ENCODE data around the gene HOXA10.

Gene HOXA10

DNA sequence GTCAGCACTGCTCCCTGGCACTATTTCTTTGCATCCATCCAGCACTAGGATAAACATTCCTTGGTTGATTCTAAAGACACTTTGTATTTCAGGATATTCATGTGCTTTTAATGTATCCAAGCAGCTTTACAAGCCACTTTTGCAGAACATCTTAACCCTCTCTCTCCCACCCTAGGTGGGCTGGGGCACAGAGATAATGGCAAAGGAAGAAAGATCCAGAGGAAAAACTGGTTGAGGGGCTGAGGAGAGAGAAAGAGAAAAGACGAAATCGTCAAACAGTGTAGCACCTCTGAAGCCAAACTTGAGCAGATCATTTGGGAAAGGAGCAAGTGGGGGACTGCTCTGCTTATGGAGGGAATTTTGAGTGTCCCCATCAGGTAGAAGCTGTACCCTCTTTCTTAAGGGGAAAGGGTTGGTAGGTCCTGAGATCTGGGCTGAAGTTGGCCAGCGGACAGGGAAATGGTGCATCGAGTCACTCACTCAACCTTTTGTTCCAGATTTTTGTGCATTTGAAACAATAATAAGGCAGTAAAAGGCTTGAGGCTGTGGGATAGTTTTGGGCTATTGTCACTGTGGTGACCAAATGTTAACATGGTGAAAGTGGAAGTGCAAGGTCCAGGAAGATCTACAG lies 30.0 kb upstream of the HOXA10 start:
- no peak for DNase-seq

- no peak for DNase-seq
Observed at GRCh38 chr7:27203365-27203953, 29.3 kb upstream of the HOXA10 start.

- no peak for DNase-seq
Observed at GRCh38 chr7:27202862-27203134, 28.7 kb upstream of the HOXA10 start.

DNA sequence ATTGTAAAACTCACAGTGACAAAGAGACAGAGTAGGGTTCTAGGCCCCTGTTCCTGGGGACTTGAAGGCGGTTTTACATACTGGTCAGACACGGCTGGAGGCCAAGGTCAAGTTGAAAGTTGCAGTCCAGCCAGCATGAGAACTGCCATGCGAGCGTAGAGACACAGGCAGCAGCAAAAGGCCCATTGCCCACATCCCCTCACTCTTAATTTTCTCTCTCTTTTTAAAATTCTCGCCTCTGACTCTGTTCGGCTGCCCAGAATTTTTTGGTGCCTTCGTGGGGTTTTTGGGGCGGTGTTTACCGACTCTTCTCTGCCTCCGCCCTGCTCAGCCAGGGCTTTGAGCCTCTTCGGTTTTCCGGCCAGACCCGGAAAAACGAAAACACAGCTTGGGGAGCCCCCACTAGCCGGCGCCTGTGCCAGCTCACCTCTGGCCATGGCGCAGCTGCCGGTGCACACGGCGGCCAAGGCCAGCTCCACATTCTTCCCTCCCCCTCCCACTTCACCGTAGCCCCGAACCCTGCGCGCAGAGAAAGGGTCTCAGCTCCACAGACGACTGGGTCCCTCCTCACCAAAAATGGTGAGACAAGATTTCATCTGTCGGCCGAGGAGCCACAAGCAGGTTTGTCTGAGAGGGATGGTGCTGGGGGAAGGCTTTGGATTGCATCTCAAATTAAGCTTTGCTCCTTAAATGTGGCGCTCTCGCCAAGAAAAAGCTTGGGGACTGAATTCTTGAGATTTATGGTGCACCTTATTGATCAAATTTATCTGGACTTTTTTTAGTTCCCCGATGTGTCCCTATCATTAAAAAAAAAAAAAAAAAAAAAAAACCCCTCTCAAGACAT lies 28.1 kb upstream of the HOXA10 start:
- DNase-seq = no peak

GRCh38 chr7:27201580-27202017 lies 27.5 kb upstream of the HOXA10 start:
- DNase-seq = no peak

DNA sequence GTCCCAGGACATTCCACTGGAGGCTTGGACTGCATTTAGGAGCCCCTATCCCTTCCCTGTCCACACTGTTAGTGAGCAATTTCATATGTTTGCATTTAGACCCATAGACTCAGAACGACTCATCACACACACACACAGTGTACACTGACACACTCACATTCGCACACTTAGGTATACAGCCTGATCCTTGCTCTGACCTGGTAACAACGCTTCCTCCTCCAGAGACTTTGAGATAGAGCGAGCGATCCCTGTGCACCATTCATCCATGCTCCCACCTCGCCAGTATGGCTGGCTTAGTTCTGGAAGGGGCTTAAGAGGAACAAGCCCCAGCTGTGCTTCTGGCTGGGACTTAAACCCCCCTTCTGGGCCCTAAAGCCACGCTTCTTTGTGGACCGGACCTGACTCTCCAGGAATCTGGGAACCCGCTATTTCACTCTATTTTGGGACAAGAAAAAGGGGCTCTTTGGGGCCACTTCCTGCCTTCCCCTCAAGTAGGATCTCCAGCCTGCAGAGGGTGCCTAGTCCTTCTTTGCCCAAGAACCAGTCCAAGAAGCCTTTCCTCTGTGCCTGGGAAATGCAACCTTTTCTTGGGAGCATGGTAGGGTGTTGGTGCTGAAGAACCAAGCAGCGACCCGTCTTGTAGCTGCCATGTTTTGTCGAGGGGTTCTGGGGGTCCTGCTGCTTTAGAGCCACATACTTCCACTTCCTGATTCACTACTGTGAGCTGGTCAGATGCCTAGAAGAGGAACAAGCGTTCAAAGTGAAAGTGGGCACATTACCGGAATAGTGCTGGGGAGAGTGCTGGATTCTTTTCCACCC lies 26.9 kb upstream of the HOXA10 start:
- DNase-seq = no peak

- no peak for DNase-seq
Observed at GRCh38 chr7:27199849-27200760, 26.0 kb upstream of the HOXA10 start, which contains the start of gene HOXA13. TSS of gene HOXA13 (minus strand) at chr7:27200091. CDS start at chr7:27200077, 14 bp downstream.

GRCh38 chr7:27198871-27199801 lies 25.0 kb upstream of the HOXA10 start:
- no peak for DNase-seq

GRCh38 chr7:27198138-27198841 lies 24.2 kb upstream of the HOXA10 start:
- no peak for DNase-seq

- no peak for DNase-seq
Observed at GRCh38 chr7:27197137-27198042, 23.3 kb upstream of the HOXA10 start.

- peak in 44 of 51 donors; percentile 1 to 88 (median 44) for DNase-seq
Observed at GRCh38 chr7:27196287-27196767, 22.2 kb upstream of the HOXA10 start.

- no peak for DNase-seq
Observed at GRCh38 chr7:27194686-27195379, 20.7 kb upstream of the HOXA10 start.

DNA sequence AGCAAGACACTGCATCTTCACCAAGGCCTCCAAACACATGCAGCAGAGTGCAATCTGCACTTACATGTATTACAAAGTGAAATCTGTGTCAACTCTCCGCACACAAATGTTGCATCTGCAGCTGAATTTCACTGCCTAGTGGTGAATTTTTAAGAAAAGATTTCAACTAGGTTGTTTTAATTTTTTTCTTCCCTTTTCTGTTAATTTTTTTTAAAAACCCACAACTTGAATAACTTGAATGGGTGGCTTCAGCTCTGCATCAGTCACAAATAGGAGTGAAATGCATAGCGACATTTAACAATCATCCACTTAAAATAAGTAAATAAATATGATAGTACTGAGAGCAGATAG lies 19.9 kb upstream of the HOXA10 start:
- no peak for DNase-seq

- no peak for DNase-seq
Observed at GRCh38 chr7:27193335-27194001, 19.3 kb upstream of the HOXA10 start.

GRCh38 chr7:27192546-27193334 lies 18.6 kb upstream of the HOXA10 start:
- no peak for DNase-seq

Data from hypothalamus (tissue), 51 donors.